GM19099 (cell line): ENCODE data around the gene SETD7.

Experiments
- POLR2A ChIP-seq: IDR thresholded peaks from 3 replicates; pipeline ENCODE4 v1.6.1; 2011; ENCODE audit warnings: low read depth; ENCODE audit not compliant: insufficient read length; ENCODE audit errors: extremely low read depth

The SETD7 gene

DNA sequence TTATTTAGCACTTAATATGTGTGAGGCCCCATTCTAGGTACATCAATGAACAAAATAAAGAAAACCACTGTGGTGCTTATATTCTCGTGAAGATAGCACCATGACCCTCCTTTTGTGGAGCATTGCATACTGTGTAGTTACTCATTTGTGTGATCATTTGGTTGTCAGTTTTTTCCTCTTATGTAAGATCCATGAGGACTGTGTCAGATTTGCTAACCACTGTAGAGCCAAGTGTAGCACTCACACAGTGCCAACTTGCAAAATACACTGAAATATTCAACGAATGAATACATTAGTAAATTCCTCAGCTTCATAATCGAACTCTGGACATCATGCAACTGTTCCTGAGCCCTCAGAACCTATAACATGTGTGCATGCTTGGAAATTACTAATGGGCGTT lies 29.5 kb upstream of the SETD7 start:
- no peak for TF ChIP-seq POLR2A

DNA sequence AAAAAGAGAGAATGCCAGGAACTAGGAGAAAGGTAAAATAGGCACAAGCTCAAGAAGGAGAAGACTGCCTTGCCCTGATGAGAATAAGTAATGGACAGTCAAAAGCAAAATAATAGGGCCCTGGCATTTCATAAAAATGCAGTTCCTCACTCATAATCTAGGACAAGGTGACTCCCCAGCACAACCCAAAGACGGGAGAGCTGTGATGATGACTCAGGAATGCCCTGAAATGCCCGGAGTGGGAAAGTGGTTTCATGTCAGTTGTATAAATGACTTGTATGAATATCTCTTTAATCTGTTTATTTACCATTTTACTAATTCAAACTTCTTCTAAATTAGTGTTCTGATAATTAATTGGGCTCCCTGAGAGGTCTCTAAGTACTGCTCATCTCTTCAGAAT lies 28.8 kb upstream of the SETD7 start:
- no peak for TF ChIP-seq POLR2A

DNA sequence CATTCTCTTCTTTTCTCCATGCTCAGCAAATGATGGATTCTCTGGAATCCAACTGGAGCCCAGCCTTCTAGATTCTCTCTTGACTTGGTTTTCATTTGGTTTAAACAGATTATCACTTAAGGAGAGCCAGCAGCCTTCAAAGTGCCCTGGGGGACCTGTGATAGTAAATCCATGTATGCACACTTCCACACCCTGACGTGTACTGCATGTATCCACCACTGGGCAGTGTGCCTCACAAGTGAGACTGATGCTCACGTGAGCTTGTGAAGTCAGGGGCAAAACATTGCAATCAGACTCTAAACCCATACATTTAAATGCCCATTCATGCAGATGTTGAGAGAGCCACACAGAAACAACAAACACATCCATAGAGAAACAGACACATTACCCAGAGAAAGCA lies 28.0 kb upstream of the SETD7 start:
- TF ChIP-seq POLR2A: no peak

DNA sequence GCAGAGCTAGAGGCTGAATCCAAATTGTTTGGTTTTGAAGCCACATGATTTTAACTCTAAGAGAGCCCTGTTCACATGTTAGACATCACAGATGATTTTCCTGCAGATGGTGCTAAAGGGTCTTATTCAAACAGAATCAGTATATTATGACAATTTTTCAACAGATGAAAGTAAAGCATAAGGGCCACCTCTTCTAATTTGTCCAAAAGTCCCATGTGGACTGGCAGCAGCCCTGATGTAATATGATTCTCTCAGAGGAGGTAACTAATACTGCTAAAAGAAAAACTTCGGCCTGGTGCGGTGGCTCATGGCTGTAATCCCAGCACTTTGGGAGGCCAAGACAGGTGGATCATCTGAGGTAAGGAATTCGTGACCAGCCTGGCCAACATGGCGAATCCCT lies 26.0 kb upstream of the SETD7 start:
- TF ChIP-seq POLR2A: no peak

DNA sequence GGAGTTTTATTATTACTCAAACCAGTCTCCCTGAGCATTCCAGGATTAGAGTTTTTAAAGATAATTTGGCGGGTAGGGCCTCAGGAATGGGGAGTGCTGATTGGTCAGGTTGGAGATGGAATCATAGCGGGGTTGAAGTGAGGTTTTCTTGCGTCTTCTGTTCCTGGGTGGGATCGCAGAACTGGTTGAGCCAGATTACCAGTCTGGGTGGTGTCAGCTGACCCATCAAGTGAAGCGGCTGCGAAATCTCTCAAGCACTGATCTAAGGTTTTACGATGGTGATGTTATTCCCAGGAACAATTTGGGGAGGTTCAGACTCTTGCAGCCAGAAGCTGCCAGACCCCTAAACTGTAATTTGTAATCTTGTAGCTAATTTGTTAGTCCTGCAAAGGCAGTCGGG lies 25.1 kb upstream of the SETD7 start:
- TF ChIP-seq POLR2A: no peak

DNA sequence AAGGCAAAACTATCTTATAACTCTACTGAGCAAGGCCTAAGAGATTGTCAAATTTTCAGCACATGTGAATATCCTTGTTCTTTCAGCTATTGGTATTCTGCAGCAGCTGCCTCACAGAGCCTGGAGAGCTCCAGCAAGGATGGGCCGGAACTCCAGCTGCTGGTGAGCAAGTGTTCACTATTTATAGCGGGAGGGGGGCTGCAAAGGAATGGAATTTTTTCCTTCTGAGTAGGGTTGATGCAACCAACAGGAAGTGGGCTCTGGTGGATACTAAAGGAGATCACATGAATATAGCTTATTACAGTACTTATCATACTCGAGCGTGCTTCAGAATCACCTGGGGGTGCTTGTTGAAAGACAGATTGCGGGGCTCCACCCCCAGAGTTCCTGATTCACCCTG lies 20.2 kb upstream of the SETD7 start:
- no peak for TF ChIP-seq POLR2A

DNA sequence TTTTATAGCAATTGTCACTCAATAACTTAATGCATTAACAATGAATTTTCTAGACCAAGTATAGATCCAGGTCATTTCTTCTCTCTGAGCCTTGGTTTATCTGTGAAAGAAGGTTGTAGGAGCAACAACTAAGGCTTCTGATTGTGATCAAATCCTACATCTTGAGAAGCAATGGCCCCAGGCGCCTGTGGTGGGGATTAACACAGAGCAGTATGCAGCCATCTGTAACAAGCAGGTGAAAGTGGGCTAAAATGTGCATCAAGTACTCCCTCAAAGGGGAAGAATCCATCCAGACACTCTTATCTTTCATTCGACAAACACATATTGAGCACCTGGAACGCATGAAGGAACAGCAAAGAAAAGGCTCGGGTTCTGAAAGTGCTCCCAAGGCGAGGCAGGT lies 19.1 kb upstream of the SETD7 start:
- TF ChIP-seq POLR2A: no peak

DNA sequence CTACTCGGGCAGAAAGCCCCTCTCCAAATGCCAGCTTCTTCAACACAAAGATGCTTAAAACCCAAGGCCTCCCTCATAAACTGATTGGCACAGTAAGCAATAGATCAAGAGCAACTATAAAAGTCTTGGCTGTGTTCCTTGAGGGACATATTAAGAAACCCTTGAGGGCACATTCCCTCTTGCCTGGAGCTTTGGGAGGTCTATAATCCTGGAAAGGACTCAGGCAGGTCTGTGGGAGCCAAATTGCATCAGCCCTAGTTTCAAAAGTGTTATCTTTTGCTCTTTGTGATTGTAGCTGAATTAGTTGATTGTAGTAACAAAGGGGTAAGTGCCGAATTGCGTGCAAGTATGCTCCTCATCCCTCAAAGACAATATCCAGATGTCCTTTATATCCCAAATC lies 18.6 kb upstream of the SETD7 start:
- TF ChIP-seq POLR2A: no peak

DNA sequence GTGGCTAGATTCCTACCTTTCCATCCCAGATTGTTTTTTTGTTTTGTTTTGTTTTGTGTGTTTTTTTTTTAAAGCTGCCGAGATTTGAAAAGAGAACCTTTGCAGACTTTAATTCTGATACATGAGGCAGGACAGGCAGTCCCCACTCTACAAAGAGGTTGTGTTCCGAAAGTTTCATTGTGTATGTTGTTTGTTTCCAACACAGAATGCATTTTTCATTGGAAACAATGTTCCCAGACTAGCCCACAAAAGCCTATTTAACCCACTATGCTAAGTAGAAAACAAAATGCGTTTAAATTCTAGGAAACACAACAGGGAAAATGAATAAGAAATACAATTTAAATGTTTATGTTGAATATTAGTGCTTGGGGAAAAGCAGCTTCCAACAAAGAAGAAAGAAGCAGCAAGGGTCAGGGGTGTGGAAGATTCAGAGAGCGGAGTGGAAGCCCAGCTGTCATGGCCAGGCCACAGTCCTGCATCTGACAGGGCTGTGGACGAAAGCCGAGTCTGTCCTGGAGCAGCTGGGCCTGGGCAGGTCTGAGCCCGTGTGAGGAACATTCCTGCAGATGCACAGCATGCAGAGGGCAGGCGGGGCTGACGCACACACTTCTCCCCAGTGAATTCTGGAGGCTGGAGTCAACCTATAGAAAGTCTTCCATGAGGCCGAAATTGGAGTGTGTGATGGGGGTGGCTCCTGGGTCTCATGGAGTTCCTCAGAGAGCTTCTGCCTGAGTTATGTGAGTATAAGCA lies 12.4 kb upstream of the SETD7 start:
- no peak for TF ChIP-seq POLR2A

DNA sequence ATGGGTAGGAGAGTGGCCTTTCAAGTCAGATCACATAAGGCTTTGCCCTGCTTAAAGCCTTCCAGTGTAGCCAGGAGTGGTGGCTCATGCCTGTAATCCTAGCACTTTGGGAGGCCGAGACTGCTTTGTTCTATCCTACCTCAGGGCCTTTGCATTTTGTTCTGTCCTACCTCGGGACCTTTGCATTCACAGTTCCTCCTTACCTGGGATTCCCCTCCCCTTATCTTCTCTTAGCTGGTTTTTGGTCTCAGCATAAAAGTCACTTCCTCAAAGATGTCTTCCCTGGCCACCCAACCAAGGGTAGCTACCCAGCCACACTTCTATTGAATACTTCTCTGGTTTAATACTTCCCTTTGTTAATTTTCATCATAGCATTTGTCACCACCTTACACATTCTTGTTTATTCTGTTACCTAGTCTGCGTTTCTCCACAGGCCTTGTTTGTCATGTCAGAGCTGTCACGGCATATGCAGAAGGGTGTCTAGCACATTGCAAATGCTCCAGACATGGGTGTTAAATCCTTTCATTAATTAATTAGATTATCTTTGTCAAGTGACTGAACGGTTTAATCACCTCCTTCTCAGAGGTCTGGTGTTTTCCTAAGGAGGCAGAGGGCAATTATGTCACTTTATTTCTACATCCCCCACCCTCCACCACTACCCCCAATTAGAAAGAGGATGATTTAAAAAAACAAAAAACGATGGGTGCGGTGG lies 11.3 kb upstream of the SETD7 start:
- TF ChIP-seq POLR2A: no peak

DNA sequence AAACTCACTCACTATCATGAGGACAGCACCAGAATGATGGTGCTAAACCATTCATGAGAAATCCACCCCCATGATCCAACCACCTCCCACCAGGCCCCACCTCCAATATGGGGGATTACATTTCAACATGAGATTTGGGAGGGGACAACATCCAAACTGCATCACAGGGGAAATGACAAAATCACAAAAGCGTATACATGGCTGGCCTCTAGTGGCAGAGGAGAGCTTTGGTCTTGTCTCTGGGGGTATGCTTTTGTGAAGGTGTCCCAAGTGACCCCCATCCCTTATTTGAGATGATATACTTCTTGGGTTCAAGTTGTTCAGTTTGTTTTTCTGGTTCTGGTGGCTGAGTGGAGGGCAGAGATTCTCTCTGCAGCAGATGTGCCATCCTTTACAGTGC lies 8.5 kb upstream of the SETD7 start:
- TF ChIP-seq POLR2A: no peak

DNA sequence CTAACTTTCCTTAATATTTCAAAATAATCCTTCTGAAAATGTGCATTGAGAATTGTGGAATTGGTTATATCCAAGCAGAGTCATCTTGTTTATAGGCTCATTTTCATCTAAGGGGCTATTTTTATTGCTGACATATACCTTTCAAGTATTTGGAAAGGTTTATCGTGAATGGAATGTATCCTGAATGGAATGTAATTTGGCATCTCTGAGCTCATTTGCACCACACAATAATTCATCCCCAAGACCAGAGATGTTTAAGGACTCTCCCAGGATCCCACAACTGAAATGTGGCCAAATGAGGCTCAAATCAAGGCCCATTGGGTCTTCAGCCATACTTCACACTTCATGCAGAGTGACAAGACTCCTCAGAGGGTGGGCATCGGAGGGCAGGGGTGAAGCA lies 7.5 kb upstream of the SETD7 start:
- TF ChIP-seq POLR2A: no peak

DNA sequence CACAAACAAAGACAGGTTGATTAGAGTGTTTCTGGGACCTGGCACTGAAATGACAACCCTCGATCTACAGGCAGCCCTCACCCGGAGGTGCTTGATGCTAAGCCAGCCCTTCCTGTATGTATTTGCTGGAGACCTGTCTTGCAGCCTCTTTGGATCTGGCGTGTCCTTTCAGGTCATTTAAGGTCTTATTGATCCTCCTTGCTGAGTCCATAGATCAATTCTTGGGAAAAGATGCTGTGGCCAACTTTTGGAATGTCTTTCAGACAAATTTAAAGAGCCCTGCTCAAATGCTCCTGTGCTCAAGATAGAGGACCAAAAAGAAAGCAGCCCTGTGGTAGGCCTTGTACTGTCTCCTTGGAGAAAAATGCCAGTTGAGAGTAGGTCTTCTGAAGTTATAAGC lies 6.8 kb upstream of the SETD7 start:
- no peak for TF ChIP-seq POLR2A

DNA sequence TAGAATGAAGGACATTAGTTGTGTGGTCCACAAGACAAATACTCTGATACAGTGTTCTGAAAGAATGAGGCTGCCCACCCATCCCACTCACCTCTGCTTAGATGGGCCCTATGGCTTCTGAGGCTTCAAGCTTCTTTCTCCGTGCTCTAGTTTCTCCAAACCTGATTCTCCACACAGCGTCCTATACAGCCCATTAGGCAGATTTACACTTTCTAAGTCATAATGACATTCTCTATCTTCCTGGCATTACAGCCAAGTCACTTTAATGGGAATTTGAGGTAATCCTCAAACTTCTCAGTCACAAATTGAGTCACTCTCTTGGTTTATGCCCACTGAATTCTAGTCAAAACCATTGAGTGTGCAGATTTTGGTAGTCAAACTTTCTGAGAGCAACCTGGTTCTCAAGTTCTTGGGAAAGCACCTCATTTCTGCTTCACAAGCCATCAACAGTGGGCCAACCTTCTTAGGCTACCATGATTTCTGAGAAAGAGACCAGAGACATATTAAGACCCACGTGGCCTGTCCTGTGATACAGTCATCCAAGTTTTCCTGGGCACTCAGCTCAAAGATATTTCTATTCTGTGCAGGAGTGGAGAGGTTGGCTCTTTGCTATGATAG lies 6.2 kb upstream of the SETD7 start:
- no peak for TF ChIP-seq POLR2A

DNA sequence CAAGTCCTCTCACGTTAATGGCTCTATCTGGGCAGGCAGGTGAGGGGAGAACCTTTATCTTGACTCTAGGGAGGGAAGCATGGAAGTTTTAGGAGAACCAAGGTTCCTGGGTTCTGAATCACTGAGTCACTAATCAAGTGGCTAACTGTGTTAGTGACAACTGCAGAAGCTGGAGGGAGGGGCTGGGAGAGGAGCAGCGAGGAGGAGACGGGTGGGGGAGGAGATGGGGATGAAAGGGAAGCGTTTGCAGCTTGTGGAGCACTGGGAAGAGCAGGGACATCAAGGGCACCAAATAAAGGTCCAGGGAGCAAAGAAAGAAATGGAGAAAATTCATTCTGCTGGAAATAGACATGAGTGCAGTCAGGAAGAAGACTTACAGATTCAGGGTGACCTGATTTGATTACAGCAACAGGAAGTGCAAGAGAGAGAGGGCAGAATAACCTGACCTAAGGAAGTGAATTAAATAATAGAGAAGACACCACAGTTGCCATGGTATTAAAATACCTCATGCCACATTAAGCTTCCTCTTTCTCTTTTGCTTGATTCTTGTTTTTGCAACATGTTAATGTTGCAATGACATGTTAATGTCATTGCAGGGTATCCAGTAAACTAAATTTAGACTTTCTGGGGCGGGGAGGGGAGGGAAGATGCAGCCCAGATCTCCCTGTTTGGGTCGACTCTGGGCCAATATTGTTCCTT lies 4.5 kb upstream of the SETD7 start:
- TF ChIP-seq POLR2A: no peak

DNA sequence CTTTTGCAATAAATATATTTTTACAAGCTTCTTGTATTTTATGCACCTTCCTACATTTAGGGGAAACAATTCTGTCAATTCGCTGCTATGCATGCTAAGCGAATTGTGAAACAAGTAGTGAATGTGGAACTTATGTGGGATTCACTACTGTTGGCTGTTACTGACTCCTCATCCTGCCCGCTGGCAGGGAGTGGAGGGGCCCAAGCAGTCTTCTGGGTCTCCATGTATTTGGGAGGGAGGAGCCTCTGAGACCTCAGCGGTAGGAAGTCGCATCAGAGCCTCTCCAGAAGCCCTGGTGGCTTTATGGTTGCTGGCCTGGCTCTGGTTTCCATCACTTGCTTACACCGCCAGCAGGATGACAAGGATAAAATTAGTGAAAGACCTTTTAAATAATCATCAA lies 3.7 kb upstream of the SETD7 start:
- TF ChIP-seq POLR2A: no peak

DNA sequence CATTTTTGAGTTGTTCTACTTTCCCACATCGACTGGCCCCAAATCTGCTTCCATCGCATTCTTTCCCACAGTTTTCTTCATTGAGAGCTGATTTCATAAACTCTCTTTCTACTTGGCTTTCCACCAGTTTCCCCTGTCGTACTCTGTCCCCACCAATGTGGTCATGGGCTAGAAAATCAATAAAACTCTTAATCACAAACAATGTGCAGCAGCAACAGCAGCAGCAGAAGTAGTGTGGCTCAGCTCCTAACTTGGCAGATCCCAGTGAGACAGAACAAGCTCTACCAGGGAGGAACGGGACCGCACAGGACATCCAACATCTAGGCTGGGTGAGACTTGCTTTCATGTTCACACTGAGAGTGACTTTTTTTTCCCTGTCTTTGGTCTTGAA lies 3.1 kb upstream of the SETD7 start:
- no peak for TF ChIP-seq POLR2A
